AG04449 (cell line): ENCODE data around the gene GPS1.

Experiments
- CTCF ChIA-PET: fragments of 350-600 bp; formaldehyde crosslinking; extraction: SDS; loops from one replicate; lab custom pipeline; 2021; ENCODE audit warnings: antibody characterized with exemption; lab: Yijun Ruan, JAX
- POLR2A ChIA-PET: fragments of 400-600, 350-600 bp; formaldehyde crosslinking; extraction: SDS; loops from one replicate; lab custom pipeline; 2020; ENCODE audit warnings: antibody characterized with exemption, inconsistent platforms; lab: Yijun Ruan, JAX
- DNase-seq: peaks from one replicate; pipeline ENCODE4 v3.0.0-alpha.2; 2010; ENCODE audit warnings: low read depth, low spot score
- H3K4me3 ChIP-seq: 2 replicates; pipeline ENCODE4 v1.5.1; 2011; ENCODE audit warnings: low read depth, mild to moderate bottlenecking, control low read depth, low read length
- CTCF ChIP-seq: IDR thresholded peaks from one replicate; pipeline ENCODE4 v1.5.1; 2011; ENCODE audit warnings: mild to moderate bottlenecking, moderate library complexity, low read length, control low read depth, inconsistent platforms; ENCODE audit not compliant: insufficient read depth; ENCODE audit errors: missing control alignments

GPS1 gene

GRCh38 chr17:82042649-82043048 lies 9.0 kb upstream of the GPS1 start:
- CTCF ChIA-PET = interaction anchor here (0.9 to 1.4 kb wide), 2 partner anchors 13 to 83 kb away, joined by 3 to 7 read pairs; no protein-coding TSS in a partner anchor
- no peak overlapping the region for H3K4me3 ChIP-seq
- DNase-seq = no peak
- POLR2A ChIA-PET = interaction anchor here (1.0 kb wide), 1 partner anchor 12 kb away, joined by 3 read pairs; no protein-coding TSS in a partner anchor
- no peak for TF ChIP-seq CTCF

GRCh38 chr17:82043507-82043906 lies 8.2 kb upstream of the GPS1 start:
- ChIA-PET POLR2A (interaction anchor here (1.0 kb wide), 1 partner anchor 11 kb away, joined by 3 read pairs; no protein-coding TSS in a partner anchor), CTCF (interaction anchor here (0.9 to 1.4 kb wide), 2 partner anchors 14 to 84 kb away, joined by 3 to 7 read pairs; no protein-coding TSS in a partner anchor)
- no peak for TF ChIP-seq CTCF
- no peak overlapping the region for H3K4me3 ChIP-seq
- DNase-seq = no peak

GRCh38 chr17:82045936-82046484 lies 5.7 kb upstream of the GPS1 start:
- no peak for DNase-seq
- ChIA-PET CTCF (no interaction called here), POLR2A (no interaction called here)
- no peak for TF ChIP-seq CTCF
- H3K4me3 ChIP-seq = no peak overlapping the region

- CTCF ChIA-PET = no interaction called here
- no peak for DNase-seq
- no peak for TF ChIP-seq CTCF
- POLR2A ChIA-PET = no interaction called here
- no peak overlapping the region for H3K4me3 ChIP-seq
Observed at GRCh38 chr17:82046903-82047302, 4.8 kb upstream of the GPS1 start.

- ChIA-PET POLR2A (no interaction called here), CTCF (interaction anchor here (7.1 kb wide), 1 partner anchor 8 kb away, joined by 47 read pairs; the partner anchor contains the start of gene DCXR)
- no peak for DNase-seq
- TF ChIP-seq CTCF = no peak
- H3K4me3 ChIP-seq = no peak overlapping the region
Observed at GRCh38 chr17:82047379-82047778, 4.3 kb upstream of the GPS1 start.

GRCh38 chr17:82047914-82048570 lies 3.7 kb upstream of the GPS1 start:
- DNase-seq = no peak
- CTCF ChIA-PET = interaction anchor here (7.1 kb wide), 1 partner anchor 8 kb away, joined by 47 read pairs; the partner anchor contains the start of gene DCXR
- H3K4me3 ChIP-seq = no peak overlapping the region
- no peak for TF ChIP-seq CTCF
- POLR2A ChIA-PET = no interaction called here
